Lower leg skin (tissue), 4 donors: ENCODE data around the gene KRT14. TPM values are rescaled to one million over a fixed set of nuclear protein-coding genes. Genes with fewer than 3 reads are reported as not detected.

Experiments
- DNase-seq, 2 donors: peaks; one replicate each; pipeline ENCODE4 v3.0.0-alpha.2; 2019; ENCODE audit warnings: low spot score in 2 of 2
- H3K4me3 ChIP-seq: fragments of 200-600 bp; sonication (generic); 2 replicates; pipeline ENCODE4 v1.5.1; 2017; ENCODE audit warnings: mild to moderate bottlenecking, low read depth; ENCODE audit not compliant: poor library complexity, severe bottlenecking
- CTCF ChIP-seq, 3 donors: fragments of 450-650 bp; IDR thresholded peaks; one replicate each; pipeline ENCODE4 v1.5.1; 2016; ENCODE audit warnings: antibody characterized with exemption in 3 of 3, mild to moderate bottlenecking in 3 of 3, moderate library complexity in 2 of 3
- POLR2A ChIP-seq, 2 donors: fragments of 450-650 bp; IDR thresholded peaks; one replicate each; pipeline ENCODE4 v1.6.1; 2016 to 2017; ENCODE audit warnings: antibody characterized with exemption in 2 of 2, mild to moderate bottlenecking in 1 of 2, moderate library complexity in 1 of 2
- WGBS, 2 donors: methylation state at CpG; one replicate each; pipeline ENCODE4 v1.1.5; 2018; 5-methylcytosine and 5-hydroxymethylcytosine counted together
- intact Hi-C: fragments of 100-400 bp; cut with DNase I; formaldehyde crosslinking; loops from one replicate; pipeline ENCODE4 v1.15.0; 2023; ENCODE audit warnings: low total_unique reads
- total RNA-seq, 4 donors: library from RNA; depleted of rRNA; stranded (reverse); fragments of >200 nt; gene quantifications; one replicate each; pipeline ENCODE4 v1.1.0, GENCODE V29; 2016

The KRT14 gene
- total RNA-seq, 4 donors from 2014 or later = 4,210 to 7,487 (median 6,656) TPM

- no peak overlapping the region for H3K4me3 ChIP-seq
- no peak for DNase-seq
- TF ChIP-seq CTCF (IDR thresholded peaks at IDR 0.05) (no peak), POLR2A (IDR thresholded peaks at IDR 0.05) (no peak)
- intact Hi-C loops = no loop called here
- WGBS, 2 donors = 59 to 77% methylated on average over 3 of the region's 3 CpGs
Observed at GRCh38 chr17:41594363-41594915, 7.7 kb upstream of the KRT14 start.

- 43 to 54% methylated on average over 6 to 7 of the region's 8 CpGs for WGBS, 2 donors
- no peak for DNase-seq
- H3K4me3 ChIP-seq = no peak overlapping the region
- no peak for TF ChIP-seq CTCF (IDR thresholded peaks at IDR 0.05)
- TF ChIP-seq POLR2A (IDR thresholded peaks at IDR 0.05) = no peak
- intact Hi-C loops = no loop called here
Observed at GRCh38 chr17:41593306-41593981, 6.7 kb upstream of the KRT14 start.

GRCh38 chr17:41592601-41593305 lies 6.1 kb upstream of the KRT14 start:
- 60% methylated on average over 12 of the region's 12 CpGs for WGBS, 2 donors
- H3K4me3 ChIP-seq = no peak overlapping the region
- no peak for TF ChIP-seq CTCF (IDR thresholded peaks at IDR 0.05)
- no peak for TF ChIP-seq POLR2A (IDR thresholded peaks at IDR 0.05)

GRCh38 chr17:41589301-41589700 lies 2.6 kb upstream of the KRT14 start:
- TF ChIP-seq CTCF (IDR thresholded peaks at IDR 0.05) = no peak
- no peak for TF ChIP-seq POLR2A (IDR thresholded peaks at IDR 0.05)
- 47 to 54% methylated on average over 3 of the region's 3 CpGs for WGBS, 2 donors
- intact Hi-C loops = no loop called here
- no peak for DNase-seq
- H3K4me3 ChIP-seq = no peak overlapping the region

More at GRCh38 chr17:41592601-41593305, 6.1 kb upstream of the KRT14 start:
- intact Hi-C loops = no loop called here
- DNase-seq = no peak

GRCh38 chr17:41588126-41588810 lies 1.6 kb upstream of the KRT14 start:
- intact Hi-C loops = no loop called here
- DNase-seq = no peak
- no peak for TF ChIP-seq POLR2A (IDR thresholded peaks at IDR 0.05)
- no peak for TF ChIP-seq CTCF (IDR thresholded peaks at IDR 0.05)
- no peak overlapping the region for H3K4me3 ChIP-seq
- 42 to 67% methylated on average over 1 to 6 of the region's 8 CpGs for WGBS, 2 donors
